ENCODE data around the gene IKZF1.

DNA sequence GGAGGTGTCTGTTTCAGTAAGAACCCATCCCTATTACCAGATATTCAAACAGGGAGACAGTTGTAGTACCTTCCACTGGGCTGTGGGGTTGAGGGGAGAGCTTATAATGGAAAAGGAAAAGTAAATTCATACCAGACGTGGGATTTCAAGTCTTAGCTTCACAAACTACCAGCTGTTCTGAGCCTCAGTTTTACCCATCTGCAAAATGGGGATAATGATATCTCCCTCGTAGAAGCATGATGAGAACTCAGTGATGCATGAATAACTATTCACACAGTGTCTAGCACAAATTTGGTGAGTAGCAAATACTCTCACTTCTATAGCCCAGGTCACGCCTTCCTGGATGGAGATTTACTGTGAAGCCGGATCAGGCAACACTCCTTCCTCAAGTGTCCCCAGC lies 29.1 kb upstream of the IKZF1 start:
- TF ChIP-seq, protein P1, sequence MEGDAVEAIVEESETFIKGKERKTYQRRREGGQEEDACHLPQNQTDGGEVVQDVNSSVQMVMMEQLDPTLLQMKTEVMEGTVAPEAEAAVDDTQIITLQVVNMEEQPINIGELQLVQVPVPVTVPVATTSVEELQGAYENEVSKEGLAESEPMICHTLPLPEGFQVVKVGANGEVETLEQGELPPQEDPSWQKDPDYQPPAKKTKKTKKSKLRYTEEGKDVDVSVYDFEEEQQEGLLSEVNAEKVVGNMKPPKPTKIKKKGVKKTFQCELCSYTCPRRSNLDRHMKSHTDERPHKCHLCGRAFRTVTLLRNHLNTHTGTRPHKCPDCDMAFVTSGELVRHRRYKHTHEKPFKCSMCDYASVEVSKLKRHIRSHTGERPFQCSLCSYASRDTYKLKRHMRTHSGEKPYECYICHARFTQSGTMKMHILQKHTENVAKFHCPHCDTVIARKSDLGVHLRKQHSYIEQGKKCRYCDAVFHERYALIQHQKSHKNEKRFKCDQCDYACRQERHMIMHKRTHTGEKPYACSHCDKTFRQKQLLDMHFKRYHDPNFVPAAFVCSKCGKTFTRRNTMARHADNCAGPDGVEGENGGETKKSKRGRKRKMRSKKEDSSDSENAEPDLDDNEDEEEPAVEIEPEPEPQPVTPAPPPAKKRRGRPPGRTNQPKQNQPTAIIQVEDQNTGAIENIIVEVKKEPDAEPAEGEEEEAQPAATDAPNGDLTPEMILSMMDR (IDR thresholded peaks at IDR 0.05), result no peak
- TF ChIP-seq EZH2 (IDR thresholded peaks at IDR 0.05) (no peak), EZH2phosphoT487 (IDR thresholded peaks at IDR 0.05) (no peak)

All from neural progenitor cell (in vitro differentiated cells).